Breast epithelium (tissue), 3 donors: Measurements from ENCODE around the gene ISG20L2.

ENCODE experiments used
- POLR2A ChIP-seq: fragments of 450-650 bp; IDR thresholded peaks from one replicate; pipeline ENCODE4 v1.6.1; 2016; ENCODE audit warnings: antibody characterized with exemption, mild to moderate bottlenecking, moderate library complexity
- POLR2AphosphoS5 ChIP-seq, 3 donors: sonication (generic); formaldehyde crosslinking; IDR thresholded peaks; one replicate each; pipeline ENCODE4 v1.6.1; 2017; ENCODE audit warnings: antibody characterized with exemption in 3 of 3
- TF ChIP-seq, protein P1 (sequence below), 3 donors: fragments of 450-650 bp; IDR thresholded peaks; one replicate each; pipeline ENCODE4 v1.5.1; 2016 to 2017; ENCODE audit warnings: antibody characterized with exemption in 3 of 3, mild to moderate bottlenecking in 3 of 3, moderate library complexity in 3 of 3

DNA sequence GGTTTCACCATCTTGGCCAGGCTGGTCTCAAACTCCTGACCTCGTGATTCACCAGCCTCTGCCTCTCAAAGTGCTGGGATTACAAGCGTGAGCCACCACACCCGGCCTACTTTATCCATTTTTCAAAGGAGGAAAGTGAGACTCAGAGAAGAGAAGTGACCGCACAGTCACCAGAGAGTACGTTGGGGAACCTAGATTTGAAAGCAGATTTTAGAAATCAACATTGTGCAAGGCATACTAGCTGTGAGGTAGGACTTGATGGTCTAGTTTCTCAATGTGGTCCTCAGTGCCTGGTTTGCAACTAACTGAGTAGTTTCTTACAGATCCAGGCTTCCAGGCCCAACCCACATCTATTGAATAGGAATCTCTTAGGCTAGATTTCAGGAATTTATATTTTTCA lies 37.1 kb upstream of the ISG20L2 start:
- TF ChIP-seq, protein P1, sequence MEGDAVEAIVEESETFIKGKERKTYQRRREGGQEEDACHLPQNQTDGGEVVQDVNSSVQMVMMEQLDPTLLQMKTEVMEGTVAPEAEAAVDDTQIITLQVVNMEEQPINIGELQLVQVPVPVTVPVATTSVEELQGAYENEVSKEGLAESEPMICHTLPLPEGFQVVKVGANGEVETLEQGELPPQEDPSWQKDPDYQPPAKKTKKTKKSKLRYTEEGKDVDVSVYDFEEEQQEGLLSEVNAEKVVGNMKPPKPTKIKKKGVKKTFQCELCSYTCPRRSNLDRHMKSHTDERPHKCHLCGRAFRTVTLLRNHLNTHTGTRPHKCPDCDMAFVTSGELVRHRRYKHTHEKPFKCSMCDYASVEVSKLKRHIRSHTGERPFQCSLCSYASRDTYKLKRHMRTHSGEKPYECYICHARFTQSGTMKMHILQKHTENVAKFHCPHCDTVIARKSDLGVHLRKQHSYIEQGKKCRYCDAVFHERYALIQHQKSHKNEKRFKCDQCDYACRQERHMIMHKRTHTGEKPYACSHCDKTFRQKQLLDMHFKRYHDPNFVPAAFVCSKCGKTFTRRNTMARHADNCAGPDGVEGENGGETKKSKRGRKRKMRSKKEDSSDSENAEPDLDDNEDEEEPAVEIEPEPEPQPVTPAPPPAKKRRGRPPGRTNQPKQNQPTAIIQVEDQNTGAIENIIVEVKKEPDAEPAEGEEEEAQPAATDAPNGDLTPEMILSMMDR (IDR thresholded peaks at IDR 0.05) = no peak
- TF ChIP-seq POLR2AphosphoS5 (IDR thresholded peaks at IDR 0.05) (no peak), POLR2A (no peak)
